ENCODE data around the gene NCBP2L. TPM values are rescaled to one million over a fixed set of nuclear protein-coding genes. Genes with fewer than 3 reads are reported as not detected.

Gene NCBP2L
- polyA plus RNA-seq, 1 donor (not counting 4 experiments of a cell fraction or from before 2014, with no cell fraction given): not detected

GRCh38 chrX:107752714-107753113, 24.8 kb upstream of the NCBP2L start:
- H3K27me3 ChIP-seq (ENCODE audit: control insufficient read depth, extremely low read depth, insufficient read depth, low read length): peaks cover 4% of the 10 kb centered on the region
- FAIRE-seq (no peak), DNase-seq (ENCODE audit: low read depth, low spot score) (no peak)
- H3K9ac ChIP-seq (ENCODE audit: control insufficient read depth, extremely low read depth, insufficient read depth, low read length): no peak overlapping the region
- no peaks in the 10 kb centered on the region for H3K9me1 ChIP-seq (ENCODE audit: control insufficient read depth, extremely low read depth, insufficient read depth, low read length)
- H4K20me1 ChIP-seq (ENCODE audit: control insufficient read depth, extremely low read depth, insufficient read depth, low read length): no peaks in the 10 kb centered on the region
- H3K9me3 ChIP-seq (ENCODE audit: control insufficient read depth, low read depth, low read length): no peaks in the 10 kb centered on the region
- dilution Hi-C loops (cut with MboI; ENCODE audit: extremely low pct_ligation_motif_present, low sequenced_read_pairs): no loop called here
- no peak overlapping the region for H3K27ac ChIP-seq (ENCODE audit: control insufficient read depth, insufficient read depth, low read length)
- TF ChIP-seq EZH2 (IDR thresholded peaks at IDR 0.05; ENCODE audit: low read length) (no peak), CTCF (optimal IDR thresholded peaks at IDR 0.05 in 1 of 3, IDR thresholded peaks at IDR 0.05 in 1 of 3, conservative IDR thresholded peaks at IDR 0.05 in 1 of 3; ENCODE audit: extremely low read depth in 1 of 3, insufficient read depth in 2 of 3, low read length in 3 of 3) (no peak)
- no peaks in the 10 kb centered on the region for H3K79me2 ChIP-seq (ENCODE audit: control insufficient read depth, insufficient read depth, low read length)
- H2AFZ ChIP-seq (ENCODE audit: control insufficient read depth, low read length): no peak overlapping the region
- no peak overlapping the region for H3K4me2 ChIP-seq (ENCODE audit: control insufficient read depth, extremely low read depth, insufficient read depth, low read depth, low read length)
- no peaks in the 10 kb centered on the region for H3K36me3 ChIP-seq (ENCODE audit: control insufficient read depth in 2 of 2, extremely low read depth in 1 of 2, insufficient read depth in 2 of 2, low read length in 2 of 2)
- H3K4me1 ChIP-seq (ENCODE audit: control insufficient read depth, extremely low read depth, insufficient read depth, low read length): peaks cover 11% of the 10 kb centered on the region
- H3K4me3 ChIP-seq (ENCODE audit: control insufficient read depth in 2 of 3, extremely low read depth in 1 of 3, insufficient read depth in 2 of 3, low read depth in 1 of 3, low read length in 3 of 3): no peak overlapping the region

- Histone ChIP-seq H2AFZ (ENCODE audit: control insufficient read depth, low read length) (no peak overlapping the region), H3K4me2 (ENCODE audit: control insufficient read depth, extremely low read depth, insufficient read depth, low read depth, low read length) (no peak overlapping the region), H3K9me1 (ENCODE audit: control insufficient read depth, extremely low read depth, insufficient read depth, low read length) (no peaks in the 10 kb centered on the region), H3K36me3 (ENCODE audit: control insufficient read depth in 2 of 2, extremely low read depth in 1 of 2, insufficient read depth in 2 of 2, low read length in 2 of 2) (no peaks in the 10 kb centered on the region), H3K4me3 (ENCODE audit: control insufficient read depth in 2 of 3, extremely low read depth in 1 of 3, insufficient read depth in 2 of 3, low read depth in 1 of 3, low read length in 3 of 3) (no peak overlapping the region), H3K9ac (ENCODE audit: control insufficient read depth, extremely low read depth, insufficient read depth, low read length) (no peak overlapping the region), H3K27me3 (ENCODE audit: control insufficient read depth, extremely low read depth, insufficient read depth, low read length) (peaks cover 4% of the 10 kb centered on the region), H4K20me1 (ENCODE audit: control insufficient read depth, extremely low read depth, insufficient read depth, low read length) (no peaks in the 10 kb centered on the region), H3K79me2 (ENCODE audit: control insufficient read depth, insufficient read depth, low read length) (no peaks in the 10 kb centered on the region), H3K9me3 (ENCODE audit: control insufficient read depth, low read depth, low read length) (no peaks in the 10 kb centered on the region), H3K27ac (ENCODE audit: control insufficient read depth, insufficient read depth, low read length) (no peak overlapping the region), H3K4me1 (ENCODE audit: control insufficient read depth, extremely low read depth, insufficient read depth, low read length) (peaks cover 6% of the 10 kb centered on the region)
- DNase-seq (ENCODE audit: low read depth, low spot score) (no peak), FAIRE-seq (no peak)
- no peak for TF ChIP-seq CTCF (optimal IDR thresholded peaks at IDR 0.05 in 1 of 3, IDR thresholded peaks at IDR 0.05 in 1 of 3, conservative IDR thresholded peaks at IDR 0.05 in 1 of 3; ENCODE audit: extremely low read depth in 1 of 3, insufficient read depth in 2 of 3, low read length in 3 of 3)
- no peak for TF ChIP-seq EZH2 (IDR thresholded peaks at IDR 0.05; ENCODE audit: low read length)
- dilution Hi-C loops (cut with MboI; ENCODE audit: extremely low pct_ligation_motif_present, low sequenced_read_pairs): no loop called here
These were observed 24.3 kb upstream of the NCBP2L start for GRCh38 chrX:107753187-107753586.

Data from keratinocyte (primary cell).